Measurements from ENCODE around the gene UFC1. TPM values are rescaled to one million over a fixed set of nuclear protein-coding genes. Genes with fewer than 3 reads are reported as not detected.

UFC1 gene
- total RNA-seq, 1 experiment from 2014 or later: 66.4 TPM

GRCh38 chr1:161133220-161133740 is 20.5 kb upstream of the UFC1 start:
- DNase-seq (ENCODE audit: low spot score): no peak

GRCh38 chr1:161137881-161138280 is 15.9 kb upstream of the UFC1 start:
- DNase-seq (ENCODE audit: low spot score): no peak

GRCh38 chr1:161138431-161138830 is 15.3 kb upstream of the UFC1 start:
- DNase-seq (ENCODE audit: low spot score): no peak

GRCh38 chr1:161139766-161140165 is 14.0 kb upstream of the UFC1 start:
- DNase-seq (ENCODE audit: low spot score): peak; percentile 77

DNA sequence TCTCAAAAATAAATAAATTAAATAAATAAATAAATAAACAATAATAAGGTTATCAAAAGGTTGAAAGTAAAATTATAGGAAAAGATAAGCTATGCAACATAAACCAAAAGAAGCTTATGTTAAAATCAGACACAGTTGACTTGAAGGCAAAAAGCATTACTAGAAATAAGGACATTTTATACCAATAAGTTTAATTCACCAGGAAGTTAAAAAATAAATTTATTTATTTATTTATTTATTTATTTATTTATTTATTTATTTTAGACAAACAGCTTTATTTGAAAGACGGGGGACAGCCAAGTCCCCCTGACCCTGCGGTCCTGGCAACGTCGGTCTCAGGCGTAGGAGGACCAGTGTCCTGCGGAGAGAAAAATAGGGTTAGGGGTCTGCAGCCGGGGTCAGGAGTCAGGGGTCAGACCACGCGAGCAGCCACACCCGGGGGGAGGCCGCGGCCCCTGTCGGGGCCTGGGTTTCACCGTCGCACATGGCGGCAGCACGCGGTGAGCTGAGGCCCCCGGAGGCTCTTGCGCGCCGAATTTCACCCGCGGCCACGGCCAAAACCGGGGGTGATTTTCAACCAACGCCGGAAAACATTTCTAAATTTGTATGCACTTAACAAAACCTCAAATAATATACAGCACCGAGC is 12.9 kb upstream of the UFC1 start:
- no peak for DNase-seq (ENCODE audit: low spot score)

- DNase-seq (ENCODE audit: low spot score): no peak
These were observed 7.9 kb upstream of the UFC1 start for GRCh38 chr1:161145832-161146231.

DNA sequence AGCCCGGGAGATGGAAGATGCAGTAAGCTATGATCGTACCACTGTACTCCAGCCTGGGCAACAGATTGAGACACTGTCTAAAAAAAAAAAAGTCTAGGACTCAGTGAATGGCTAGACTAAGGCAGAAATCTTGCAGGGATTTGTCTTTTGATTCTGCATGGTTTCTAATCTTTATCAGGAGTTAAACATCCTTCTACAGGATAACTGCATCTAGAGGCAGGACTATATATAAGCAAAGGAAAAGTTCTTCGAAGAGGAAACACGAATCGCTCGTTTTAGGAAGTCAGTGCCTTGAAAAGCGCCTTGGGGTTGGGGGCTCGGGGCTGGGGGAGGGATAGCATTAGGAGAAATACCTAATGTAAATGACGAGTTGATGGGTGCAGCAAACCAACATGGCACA is 602 bp upstream of the UFC1 start:
- DNase-seq (ENCODE audit: low spot score): no peak

GRCh38 chr1:161157867-161158266 is 4.1 kb downstream of the UFC1 start:
- no peak for DNase-seq (ENCODE audit: low spot score)

DNA sequence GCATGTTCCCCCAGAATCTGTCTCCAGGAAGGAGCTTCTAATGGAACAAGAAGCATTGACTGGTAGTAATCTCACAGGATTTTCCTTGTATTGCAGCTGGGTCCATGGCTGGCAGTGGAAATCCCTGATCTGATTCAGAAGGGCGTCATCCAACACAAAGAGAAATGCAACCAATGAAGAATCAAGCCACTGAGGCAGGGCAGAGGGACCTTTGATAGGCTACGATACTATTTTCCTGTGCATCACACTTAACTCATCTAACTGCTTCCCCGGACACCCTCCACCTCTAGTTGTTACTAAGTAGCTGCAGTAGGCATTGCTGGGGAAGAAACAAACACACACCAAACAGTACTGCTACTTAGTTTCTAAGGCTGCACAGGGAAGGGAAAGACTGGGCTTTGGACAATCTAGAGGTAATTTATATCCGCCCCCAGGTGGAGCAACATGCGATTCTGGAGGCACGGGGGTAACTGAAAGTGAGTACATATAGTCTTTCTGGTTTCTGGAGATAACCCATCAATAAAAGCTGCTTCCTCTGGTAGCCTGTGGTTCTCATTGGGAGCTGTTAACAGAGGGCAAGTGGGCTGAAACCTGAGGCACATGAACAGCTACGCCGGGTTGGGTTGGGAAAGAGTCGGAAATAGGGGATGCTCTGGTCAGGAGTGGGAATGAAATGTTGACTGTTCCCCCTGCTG is 4.7 kb downstream of the UFC1 start:
- no peak for DNase-seq (ENCODE audit: low spot score)

DNA sequence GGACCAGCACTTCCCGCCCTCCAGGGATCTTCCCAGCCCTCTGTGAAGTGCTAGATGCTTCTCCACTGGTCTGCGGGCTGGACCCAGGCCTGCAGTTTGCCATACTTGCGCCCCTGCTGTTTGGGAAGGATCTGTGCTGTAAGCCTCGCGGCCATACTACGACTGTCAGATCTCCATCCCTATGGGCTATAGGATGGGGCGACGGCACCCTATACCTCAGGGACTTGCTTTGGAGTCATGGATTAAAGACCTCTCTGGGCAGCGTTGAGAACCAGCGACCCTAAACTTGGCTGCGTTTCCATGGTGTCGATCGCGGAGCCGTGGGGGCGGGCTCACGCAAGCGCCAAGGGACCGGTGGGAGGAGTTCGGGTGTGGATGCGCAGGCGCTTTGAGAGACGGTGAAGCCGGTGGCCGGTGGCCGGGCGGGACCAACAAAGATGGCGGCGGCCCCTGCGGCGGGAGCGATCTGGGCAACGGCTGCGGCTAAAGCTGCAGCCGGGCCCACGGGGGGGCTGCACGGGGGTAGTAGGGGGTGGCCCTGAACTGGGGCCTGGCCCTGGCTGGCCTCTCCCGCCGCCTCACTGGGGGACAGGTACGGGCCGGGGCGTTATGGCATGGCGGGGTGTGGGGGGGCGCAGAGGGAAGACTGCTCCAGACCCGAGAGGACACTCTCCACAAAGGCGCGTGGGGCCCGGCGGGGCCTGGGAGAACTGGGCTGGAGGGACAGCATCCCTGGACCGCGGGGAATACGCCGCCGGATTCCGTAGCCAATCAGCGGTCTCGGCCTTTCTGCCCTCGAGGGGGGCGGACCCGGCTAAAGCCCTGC is 5.5 kb downstream of the UFC1 start, which contains the start of gene USP21:
USP21 (plus strand) TSS at position 414 of the 826 bp plus-strand sequence. CDS start 1,141 bp downstream, outside the sequence.
- DNase-seq (ENCODE audit: low spot score): peak; percentile 95

DNA sequence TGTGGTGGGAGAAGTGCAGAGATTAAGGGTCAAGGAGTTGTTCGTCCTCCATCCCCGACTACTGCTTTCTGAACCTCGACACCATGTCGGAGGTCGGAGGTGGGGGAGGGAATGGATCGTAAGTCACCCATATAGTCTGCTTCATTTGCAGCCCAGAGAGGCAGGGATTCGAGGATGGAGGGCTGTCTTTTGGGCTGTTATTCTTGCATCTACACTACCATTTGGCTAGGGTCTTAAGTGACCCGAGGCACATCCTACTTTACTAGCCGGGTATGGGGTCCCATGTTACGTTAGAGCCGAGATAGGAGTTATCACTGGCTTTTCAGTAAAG is 6.1 kb downstream of the UFC1 start:
- DNase-seq (ENCODE audit: low spot score): peak; percentile 29

DNA sequence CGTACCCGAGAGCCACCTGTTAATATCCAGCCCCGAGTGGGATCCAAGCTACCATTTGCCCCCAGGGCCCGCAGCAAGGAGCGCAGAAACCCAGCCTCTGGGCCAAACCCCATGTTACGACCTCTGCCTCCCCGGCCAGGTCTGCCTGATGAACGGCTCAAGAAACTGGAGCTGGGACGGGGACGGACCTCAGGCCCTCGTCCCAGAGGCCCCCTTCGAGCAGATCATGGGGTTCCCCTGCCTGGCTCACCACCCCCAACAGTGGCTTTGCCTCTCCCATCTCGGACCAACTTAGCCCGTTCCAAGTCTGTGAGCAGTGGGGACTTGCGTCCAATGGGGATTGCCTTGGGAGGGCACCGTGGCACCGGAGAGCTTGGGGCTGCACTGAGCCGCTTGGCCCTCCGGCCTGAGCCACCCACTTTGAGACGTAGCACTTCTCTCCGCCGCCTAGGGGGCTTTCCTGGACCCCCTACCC is 6.9 kb downstream of the UFC1 start:
- no peak for DNase-seq (ENCODE audit: low spot score)

- DNase-seq (ENCODE audit: low spot score): no peak
These were observed 7.9 kb downstream of the UFC1 start for GRCh38 chr1:161161652-161162051.

DNA sequence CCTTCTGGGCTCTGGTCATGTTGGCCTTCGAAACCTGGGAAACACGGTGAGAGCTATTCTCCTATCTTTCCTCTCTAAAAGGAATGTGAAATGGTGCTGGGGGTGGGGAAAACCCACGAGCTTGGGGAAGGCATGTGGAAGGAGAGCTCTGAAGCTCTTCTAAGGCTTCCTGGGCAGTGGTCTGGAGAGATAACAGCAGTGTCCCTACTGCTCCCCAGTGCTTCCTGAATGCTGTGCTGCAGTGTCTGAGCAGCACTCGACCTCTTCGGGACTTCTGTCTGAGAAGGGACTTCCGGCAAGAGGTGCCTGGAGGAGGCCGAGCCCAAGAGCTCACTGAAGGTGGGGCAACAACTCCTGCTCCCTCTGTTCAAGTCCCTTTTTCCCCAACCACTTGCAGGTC is 8.3 kb downstream of the UFC1 start:
- no peak for DNase-seq (ENCODE audit: low spot score)

- DNase-seq (ENCODE audit: low spot score): no peak
These were observed 9.0 kb downstream of the UFC1 start for GRCh38 chr1:161162806-161163205.

DNA sequence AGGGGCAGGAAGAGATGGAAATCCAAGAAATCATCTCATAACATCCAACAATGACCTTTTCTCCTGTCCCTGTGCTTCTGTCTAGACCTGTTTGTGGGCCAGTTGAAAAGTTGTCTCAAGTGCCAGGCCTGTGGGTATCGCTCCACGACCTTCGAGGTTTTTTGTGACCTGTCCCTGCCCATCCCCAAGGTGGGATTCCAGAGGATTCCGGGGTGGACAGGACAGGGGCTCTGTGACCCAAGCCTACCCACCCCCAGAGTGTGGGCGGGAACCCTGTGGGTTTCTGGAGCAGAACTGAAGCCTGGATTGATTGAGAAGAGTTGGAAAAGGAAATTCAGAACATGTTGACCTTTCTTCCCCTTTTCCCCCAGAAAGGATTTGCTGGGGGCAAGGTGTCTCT is 10.0 kb downstream of the UFC1 start:
- no peak for DNase-seq (ENCODE audit: low spot score)

DNA sequence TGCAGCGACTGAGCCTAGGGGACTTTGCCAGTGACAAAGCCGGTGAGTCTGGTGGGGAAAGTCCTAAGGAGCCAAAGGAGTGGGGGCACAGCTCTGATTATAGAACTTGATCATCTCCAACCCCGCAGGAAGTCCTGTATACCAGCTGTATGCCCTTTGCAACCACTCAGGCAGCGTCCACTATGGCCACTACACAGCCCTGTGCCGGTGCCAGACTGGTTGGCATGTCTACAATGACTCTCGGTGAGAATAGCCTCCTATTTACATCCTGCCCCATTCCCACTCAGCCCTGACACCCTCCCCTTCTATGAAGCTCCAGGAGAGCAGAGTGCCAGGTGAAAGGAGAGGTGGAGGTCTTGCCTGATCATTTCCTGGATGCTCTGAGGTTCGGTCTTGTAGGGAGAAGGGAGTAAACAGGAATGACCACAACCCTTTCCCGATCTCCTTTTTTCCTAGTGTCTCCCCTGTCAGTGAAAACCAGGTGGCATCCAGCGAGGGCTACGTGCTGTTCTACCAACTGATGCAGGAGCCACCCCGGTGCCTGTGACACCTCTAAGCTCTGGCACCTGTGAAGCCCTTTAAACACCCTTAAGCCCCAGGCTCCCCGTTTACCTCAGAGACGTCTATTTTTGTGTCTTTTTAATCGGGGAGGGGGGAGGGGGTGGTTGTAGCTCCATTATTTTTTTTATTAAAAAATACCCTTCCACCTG is 11.3 kb downstream of the UFC1 start:
- DNase-seq (ENCODE audit: low spot score): no peak

GRCh38 chr1:161165742-161166668 is 12.2 kb downstream of the UFC1 start, which contains the start of gene PPOX:
TSS of gene PPOX (plus strand) at chr1:161166426. CDS start at chr1:161166848, 422 bp downstream.
- peak; percentile 98 for DNase-seq (ENCODE audit: low spot score)

- DNase-seq (ENCODE audit: low spot score): peak; percentile 26
These were observed 13.1 kb downstream of the UFC1 start for GRCh38 chr1:161166669-161167548.
